H1 (cell line): ENCODE data around the gene GALNT1. TPM values are rescaled to one million over a fixed set of nuclear protein-coding genes. Genes with fewer than 3 reads are reported as not detected.

Experiments
- CTCF ChIA-PET: fragments of 300-600 bp; sonication (Branson Sonifier 250); formaldehyde crosslinking; loops from one replicate; lab custom pipeline; 2021; ENCODE audit not compliant: partially characterized antibody; lab: Charles Lee
- POLR2A ChIA-PET: fragments of 300-600 bp; sonication (Branson Sonifier 250); formaldehyde crosslinking; loops from one replicate; lab custom pipeline; 2021; ENCODE audit warnings: inconsistent platforms; ENCODE audit not compliant: partially characterized antibody; lab: Charles Lee
- DNase-seq, 2 experiments: peaks; one replicate each; pipeline versions ENCODE4 v3.0.0 to v3.0.0-alpha.2; 2010 to 2022; ENCODE audit warnings: low spot score in 2 of 2, low read depth in 1 of 2, mixed read lengths in 1 of 2
- FAIRE-seq: peaks from 2 replicates; lab custom pipeline; 2011; peaks lifted over from hg19 to GRCh38; lab: Jason Lieb, UNC
- H2AFZ ChIP-seq: 2 replicates; pipeline ENCODE4 v1.8.1; 2012; ENCODE audit warnings: low read length, inconsistent platforms
- H2AK5ac ChIP-seq: 2 replicates; pipeline ENCODE4 v1.6.1; 2013; ENCODE audit warnings: low read depth, low read length
- H2BK120ac ChIP-seq: replicated peaks from 2 replicates; pipeline ENCODE3; 2013; ENCODE audit warnings: low read depth, low read length, inconsistent platforms
- H2BK12ac ChIP-seq: 2 replicates; pipeline ENCODE4 v1.6.1; 2013; ENCODE audit warnings: low read depth, low read length
- H2BK15ac ChIP-seq: 2 replicates; pipeline ENCODE4 v1.6.1; 2013; ENCODE audit warnings: low read length
- H2BK20ac ChIP-seq: 2 replicates; pipeline ENCODE4 v1.6.1; 2013; ENCODE audit warnings: low read length
- H2BK5ac ChIP-seq: 2 replicates; pipeline ENCODE4 v1.6.1; 2013; ENCODE audit warnings: low read depth, low read length
- H3K14ac ChIP-seq: 2 replicates; pipeline ENCODE4 v1.6.1; 2013; ENCODE audit warnings: inconsistent platforms; ENCODE audit not compliant: insufficient read length
- H3K18ac ChIP-seq: 2 replicates; pipeline ENCODE4 v1.6.1; 2013; ENCODE audit warnings: low read length; ENCODE audit errors: extremely low read depth
- H3K23ac ChIP-seq: 2 replicates; pipeline ENCODE4 v1.6.1; 2013; ENCODE audit warnings: inconsistent platforms; ENCODE audit not compliant: insufficient read length
- H3K23me2 ChIP-seq: 2 replicates; pipeline ENCODE4 v1.6.1; 2013; ENCODE audit warnings: low read depth, low read length
- H3K27ac ChIP-seq: 2 replicates; pipeline ENCODE4 v1.6.1; 2011; ENCODE audit warnings: low read depth, low read length, inconsistent platforms
- H3K27me3 ChIP-seq, 4 experiments: replicated peaks in 1 of 4; 1 replicate in 1 of 4; 2 replicates in 3 of 4; pipeline versions ENCODE4 v1.6.1 to v1.8.1; 2011 to 2013; ENCODE audit warnings: low read length in 3 of 4, mild to moderate bottlenecking in 3 of 4, inconsistent platforms in 2 of 4, mixed read lengths in 2 of 4, moderate library complexity in 1 of 4; ENCODE audit not compliant: control insufficient read depth in 3 of 4, insufficient read depth in 3 of 4; ENCODE audit errors: extremely low read depth in 1 of 4
- H3K36me3 ChIP-seq, 4 experiments: 2 replicates each; pipeline versions ENCODE4 v1.6.1 to v1.8.1; 2011 to 2013; ENCODE audit warnings: mild to moderate bottlenecking in 4 of 4, low read length in 3 of 4, moderate library complexity in 2 of 4, control low read depth in 1 of 4, inconsistent platforms in 1 of 4; ENCODE audit not compliant: insufficient read depth in 4 of 4, control insufficient read depth in 2 of 4
- H3K4ac ChIP-seq: replicated peaks from 2 replicates; pipeline ENCODE3; 2013; ENCODE audit warnings: low read length, low read depth, mixed read lengths, inconsistent platforms; ENCODE audit not compliant: insufficient read length
- H3K4me1 ChIP-seq, 4 experiments: replicated peaks in 1 of 4; 1 replicate in 1 of 4; 2 replicates in 3 of 4; pipeline versions ENCODE4 v1.6.1 to v1.8.1; 2011 to 2013; ENCODE audit warnings: low read length in 3 of 4, inconsistent platforms in 2 of 4, mixed read lengths in 1 of 4; ENCODE audit not compliant: insufficient read depth in 4 of 4, control insufficient read depth in 3 of 4
- H3K4me2 ChIP-seq, 2 experiments: 2 replicates each; pipeline versions ENCODE4 v1.6.1 to v1.8.1; 2011 to 2013; ENCODE audit warnings: low read depth in 2 of 2, low read length in 2 of 2, control low read depth in 1 of 2, inconsistent platforms in 1 of 2, mild to moderate bottlenecking in 1 of 2; ENCODE audit not compliant: insufficient read depth in 1 of 2
- H3K4me3 ChIP-seq, 4 experiments: fragments of 200-600, 300-600 bp in 1 of 4; sonication (generic), shearing (Covaris generic), sonication (Bioruptor Twin) in 1 of 4; 2 replicates each; pipeline versions ENCODE4 v1.5.1 to v1.8.1; 2011 to 2016; ENCODE audit warnings: low read length in 4 of 4, low read depth in 3 of 4, control low read depth in 2 of 4, inconsistent platforms in 2 of 4, mild to moderate bottlenecking in 2 of 4, mixed read lengths in 1 of 4, moderate library complexity in 1 of 4; ENCODE audit not compliant: insufficient read depth in 2 of 4; ENCODE audit errors: extremely low read depth in 1 of 4
- H3K56ac ChIP-seq: replicated peaks from 2 replicates; pipeline ENCODE3; 2013; ENCODE audit warnings: low read depth, mild to moderate bottlenecking, mixed read lengths, low read length, inconsistent platforms; ENCODE audit not compliant: insufficient read length
- H3K79me1 ChIP-seq: 2 replicates; pipeline ENCODE4 v1.6.1; 2013; ENCODE audit warnings: low read depth, low read length, control low read depth
- H3K79me2 ChIP-seq, 2 experiments: 2 replicates each; pipeline versions ENCODE4 v1.6.1 to v1.8.1; 2012 to 2013; ENCODE audit warnings: low read length in 2 of 2, mild to moderate bottlenecking in 2 of 2, inconsistent platforms in 1 of 2; ENCODE audit not compliant: insufficient read depth in 2 of 2, control insufficient read depth in 1 of 2
- H3K9ac ChIP-seq, 4 experiments: replicated peaks in 1 of 4; 1 replicate in 1 of 4; 2 replicates in 3 of 4; pipeline versions ENCODE4 v1.6.1 to v1.8.1; 2011 to 2013; ENCODE audit warnings: low read depth in 3 of 4, low read length in 3 of 4, control low read depth in 2 of 4, mild to moderate bottlenecking in 2 of 4, moderate library complexity in 2 of 4, inconsistent platforms in 1 of 4; ENCODE audit errors: extremely low read depth in 1 of 4
- H3K9me3 ChIP-seq, 2 experiments: 2 replicates each; pipeline versions ENCODE4 v1.6.1 to v1.8.1; 2012 to 2013; ENCODE audit warnings: mild to moderate bottlenecking in 2 of 2, moderate library complexity in 2 of 2, control low read depth in 1 of 2, inconsistent platforms in 1 of 2, low read depth in 1 of 2, low read length in 1 of 2, mixed read lengths in 1 of 2; ENCODE audit not compliant: insufficient read depth in 2 of 2
- H4K20me1 ChIP-seq, 2 experiments: replicated peaks in 1 of 2; 2 replicates each; pipeline versions ENCODE3 to v1.8.1; 2011 to 2013; ENCODE audit warnings: inconsistent platforms in 2 of 2, low read length in 2 of 2, mild to moderate bottlenecking in 1 of 2; ENCODE audit not compliant: insufficient read depth in 2 of 2, control insufficient read depth in 1 of 2
- H4K5ac ChIP-seq: 2 replicates; pipeline ENCODE4 v1.6.1; 2013; ENCODE audit warnings: low read length, low read depth, mixed read lengths, inconsistent platforms; ENCODE audit not compliant: insufficient read length
- H4K8ac ChIP-seq: 2 replicates; pipeline ENCODE4 v1.8.0; 2013; ENCODE audit warnings: mild to moderate bottlenecking, moderate library complexity, low read length, inconsistent platforms; ENCODE audit not compliant: insufficient read depth; ENCODE audit errors: extremely low read depth
- H4K91ac ChIP-seq: replicated peaks from 2 replicates; pipeline ENCODE3; 2013; ENCODE audit warnings: low read length, mixed read lengths, inconsistent platforms; ENCODE audit not compliant: insufficient read length
- BACH1 ChIP-seq: IDR thresholded peaks from 2 replicates; pipeline ENCODE4 v1.6.1; 2012; ENCODE audit warnings: low read length, improper control_type of control experiment
- CBX5 ChIP-seq: fragments of 300-800, 300-1000 bp; sonication (generic); IDR thresholded peaks from 2 replicates; pipeline ENCODE4 v1.7.1; 2016; ENCODE audit warnings: antibody characterized with exemption, low read length, low read depth
- EP300 ChIP-seq, 2 experiments: IDR thresholded peaks; 1 replicate in 1 of 2; 2 replicates in 1 of 2; pipeline ENCODE4 v1.6.1; 2011 to 2012; ENCODE audit warnings: low read depth in 2 of 2, low read length in 2 of 2, mild to moderate bottlenecking in 2 of 2, borderline replicate concordance in 1 of 2, inconsistent platforms in 1 of 2, moderate library complexity in 1 of 2
- JUND ChIP-seq: IDR thresholded peaks from 2 replicates; pipeline ENCODE4 v1.6.1; 2011; ENCODE audit warnings: mild to moderate bottlenecking, improper control_type of control experiment, low read length
- KDM5A ChIP-seq: fragments of 200-600 bp; IDR thresholded peaks from 2 replicates; pipeline ENCODE4 v1.7.1; 2012; ENCODE audit warnings: mild to moderate bottlenecking, low read length, inconsistent platforms, mixed read lengths
- NRF1 ChIP-seq: IDR thresholded peaks from 2 replicates; pipeline ENCODE4 v1.6.1; 2011; ENCODE audit warnings: mild to moderate bottlenecking, low read depth, low read length, improper control_type of control experiment
- RNF2 ChIP-seq: fragments of 200-900, 300-1000 bp; sonication (generic); IDR thresholded peaks from 2 replicates; pipeline ENCODE4 v1.7.1; 2016; ENCODE audit warnings: borderline replicate concordance, low read depth, mild to moderate bottlenecking, antibody characterized with exemption, low read length; ENCODE audit not compliant: poor library complexity, severe bottlenecking; ENCODE audit errors: missing control alignments
- RXRA ChIP-seq: IDR thresholded peaks from 2 replicates; pipeline ENCODE4 v1.6.1; 2011; ENCODE audit warnings: low read depth, mild to moderate bottlenecking, low read length, moderate library complexity; ENCODE audit not compliant: insufficient read depth
- YY1 ChIP-seq: IDR thresholded peaks from 2 replicates; pipeline ENCODE4 v1.6.1; 2011; ENCODE audit warnings: low read depth, mild to moderate bottlenecking, low read length
- polyA plus RNA-seq, 7 experiments: library from polyadenylated mRNA; depleted of rRNA in 3 of 7; stranded (reverse) in 5 of 7; unstranded in 2 of 7; fragments of >200 nt in 5 of 7; fragments of 200-250 nt in 2 of 7; gene quantifications; 1 replicate in 5 of 7; 2 replicates in 1 of 7; 4 replicates in 1 of 7; pipeline versions ENCODE4 v1.2.1 to v1.2.3, GENCODE V29; 2011 to 2013; ENCODE audit warnings: missing spikeins in 2 of 7, mixed read lengths in 2 of 7
- total RNA-seq: library from RNA; stranded (reverse); fragmentation: NEBNext Ultra II Directional; extraction: Animal tissue kit (Norgen Biotek cat#: 25700); gene quantifications from 2 replicates; pipeline ENCODE4 v1.2.1, GENCODE V29; 2021
- TF ChIP-seq, protein P1 (sequence below), 3 experiments: IDR thresholded peaks; 1 replicate in 2 of 3; 2 replicates in 1 of 3; pipeline versions ENCODE4 v1.5.1 to v1.6.1; 2011; ENCODE audit warnings: low read length in 3 of 3, mild to moderate bottlenecking in 3 of 3, inconsistent platforms in 2 of 3, low read depth in 1 of 3, moderate library complexity in 1 of 3; ENCODE audit not compliant: insufficient read depth in 1 of 3; ENCODE audit errors: control extremely low read depth in 1 of 3

GALNT1 gene
- total and polyA plus RNA-seq, 2 of the 8 experiments (the other 6 are each of a cell fraction or from before 2014, with no cell fraction given) = 22.4 to 101 TPM

DNA sequence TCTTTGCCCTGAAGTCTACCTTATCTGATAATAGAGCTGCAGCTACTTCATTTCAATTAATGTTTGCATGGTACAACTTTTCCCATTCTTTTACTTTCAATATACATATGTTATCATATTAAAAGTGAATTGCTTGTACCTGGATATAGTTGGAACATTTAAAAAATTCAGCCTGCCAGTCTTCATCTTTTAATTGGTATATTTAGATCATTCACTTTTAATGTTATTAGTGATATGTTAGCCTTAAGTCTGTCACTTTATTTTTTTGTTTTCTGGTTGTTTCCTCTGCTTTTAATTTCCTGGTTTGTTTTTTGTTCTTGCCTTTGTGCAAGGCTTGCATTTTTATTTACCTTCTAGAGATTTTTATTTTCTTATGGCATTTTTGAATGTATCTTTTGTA lies 158.2 kb downstream of the GALNT1 start:
- Histone ChIP-seq H2BK12ac (no peak overlapping the region), H3K56ac (no peak overlapping the region), H2BK20ac (no peak overlapping the region), H3K79me2 (no peaks in the 10 kb centered on the region), H3K23me2 (no peaks in the 10 kb centered on the region), H4K5ac (no peak overlapping the region), H4K8ac (no peak overlapping the region), H3K23ac (no peak overlapping the region), H3K4ac (no peak overlapping the region), H2BK5ac (no peak overlapping the region), H2AFZ (no peak overlapping the region), H3K9me3 (no peaks in the 10 kb centered on the region), H3K4me1 (no peaks in the 10 kb centered on the region), H2BK15ac (no peak overlapping the region), H3K9ac (no peak overlapping the region), H3K14ac (no peak overlapping the region), H3K27ac (no peak overlapping the region), H3K4me2 (no peak overlapping the region), H3K79me1 (no peaks in the 10 kb centered on the region), H4K91ac (no peak overlapping the region), H3K4me3 (no peak overlapping the region), H2AK5ac (no peak overlapping the region), H4K20me1 (no peaks in the 10 kb centered on the region), H3K36me3 (no peaks in the 10 kb centered on the region), H2BK120ac (no peak overlapping the region), H3K27me3 (no peaks in the 10 kb centered on the region), H3K18ac (no peak overlapping the region)
- TF ChIP-seq CBX5 (no peak), YY1 (no peak), KDM5A (no peak), JUND (no peak), RXRA (no peak), BACH1 (no peak), RNF2 (no peak), EP300 (IDR thresholded peaks at IDR 0.05; ENCODE audit: borderline replicate concordance in 1 of 2, low read depth in 2 of 2, low read length in 2 of 2) (no peak), NRF1 (no peak)
- TF ChIP-seq, protein P1, sequence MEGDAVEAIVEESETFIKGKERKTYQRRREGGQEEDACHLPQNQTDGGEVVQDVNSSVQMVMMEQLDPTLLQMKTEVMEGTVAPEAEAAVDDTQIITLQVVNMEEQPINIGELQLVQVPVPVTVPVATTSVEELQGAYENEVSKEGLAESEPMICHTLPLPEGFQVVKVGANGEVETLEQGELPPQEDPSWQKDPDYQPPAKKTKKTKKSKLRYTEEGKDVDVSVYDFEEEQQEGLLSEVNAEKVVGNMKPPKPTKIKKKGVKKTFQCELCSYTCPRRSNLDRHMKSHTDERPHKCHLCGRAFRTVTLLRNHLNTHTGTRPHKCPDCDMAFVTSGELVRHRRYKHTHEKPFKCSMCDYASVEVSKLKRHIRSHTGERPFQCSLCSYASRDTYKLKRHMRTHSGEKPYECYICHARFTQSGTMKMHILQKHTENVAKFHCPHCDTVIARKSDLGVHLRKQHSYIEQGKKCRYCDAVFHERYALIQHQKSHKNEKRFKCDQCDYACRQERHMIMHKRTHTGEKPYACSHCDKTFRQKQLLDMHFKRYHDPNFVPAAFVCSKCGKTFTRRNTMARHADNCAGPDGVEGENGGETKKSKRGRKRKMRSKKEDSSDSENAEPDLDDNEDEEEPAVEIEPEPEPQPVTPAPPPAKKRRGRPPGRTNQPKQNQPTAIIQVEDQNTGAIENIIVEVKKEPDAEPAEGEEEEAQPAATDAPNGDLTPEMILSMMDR (IDR thresholded peaks at IDR 0.05; ENCODE audit: control extremely low read depth in 1 of 3, insufficient read depth in 1 of 3, low read depth in 1 of 3, low read length in 3 of 3) = no peak
- POLR2A ChIA-PET = no interaction called here
- DNase-seq (no peak), FAIRE-seq (no peak)
- CTCF ChIA-PET = interaction anchor here (1.8 kb wide), 1 partner anchor 211 kb away, joined by 4 read pairs; no protein-coding TSS in a partner anchor
